ENCODE data around the gene MBTPS1.

MBTPS1 gene

GRCh38 chr16:84004442-84004841, 112.3 kb downstream of the MBTPS1 start:
- Histone ChIP-seq H3F3A (ENCODE audit: insufficient read depth) (no peaks in the 10 kb centered on the region), H3K9ac (ENCODE audit: low read length) (no peak overlapping the region), H4K20me1 (ENCODE audit: low read depth, low read length) (no peaks in the 10 kb centered on the region), H3K9me3 (ENCODE audit: insufficient read depth, low read length) (no peaks in the 10 kb centered on the region), H3K36me3 (ENCODE audit: low read length) (no peaks in the 10 kb centered on the region), H2AFZ (ENCODE audit: low read depth, low read length, severe bottlenecking) (no peak overlapping the region), H3K4me2 (ENCODE audit: low read depth, low read length, poor library complexity, severe bottlenecking) (no peak overlapping the region), H3K79me2 (ENCODE audit: insufficient read depth, low read length) (no peaks in the 10 kb centered on the region), H3K4me3 (ENCODE audit: insufficient read depth, low read length, poor library complexity, severe bottlenecking) (no peak overlapping the region), H3K27me3 (ENCODE audit: low read length) (no peaks in the 10 kb centered on the region), H3K27ac (ENCODE audit: low read depth, low read length) (no peak overlapping the region), H3K9me2 (replicated peaks; ENCODE audit: insufficient read depth, low read length) (no peaks in the 10 kb centered on the region)
- no peak for TF ChIP-seq CTCF (IDR thresholded peaks at IDR 0.05; ENCODE audit: insufficient read depth, low read length, poor library complexity, severe bottlenecking)
- no peak for TF ChIP-seq EZH2phosphoT487 (conservative IDR thresholded peaks at IDR 0.05; ENCODE audit: low read length)
